ENCODE results near the gene HSPA6.
"Not testable (repeated sequence)": the region's sequence is repeated elsewhere in the genome, so short reads cannot be mapped to it uniquely, and the experiment has no call there.

DNA sequence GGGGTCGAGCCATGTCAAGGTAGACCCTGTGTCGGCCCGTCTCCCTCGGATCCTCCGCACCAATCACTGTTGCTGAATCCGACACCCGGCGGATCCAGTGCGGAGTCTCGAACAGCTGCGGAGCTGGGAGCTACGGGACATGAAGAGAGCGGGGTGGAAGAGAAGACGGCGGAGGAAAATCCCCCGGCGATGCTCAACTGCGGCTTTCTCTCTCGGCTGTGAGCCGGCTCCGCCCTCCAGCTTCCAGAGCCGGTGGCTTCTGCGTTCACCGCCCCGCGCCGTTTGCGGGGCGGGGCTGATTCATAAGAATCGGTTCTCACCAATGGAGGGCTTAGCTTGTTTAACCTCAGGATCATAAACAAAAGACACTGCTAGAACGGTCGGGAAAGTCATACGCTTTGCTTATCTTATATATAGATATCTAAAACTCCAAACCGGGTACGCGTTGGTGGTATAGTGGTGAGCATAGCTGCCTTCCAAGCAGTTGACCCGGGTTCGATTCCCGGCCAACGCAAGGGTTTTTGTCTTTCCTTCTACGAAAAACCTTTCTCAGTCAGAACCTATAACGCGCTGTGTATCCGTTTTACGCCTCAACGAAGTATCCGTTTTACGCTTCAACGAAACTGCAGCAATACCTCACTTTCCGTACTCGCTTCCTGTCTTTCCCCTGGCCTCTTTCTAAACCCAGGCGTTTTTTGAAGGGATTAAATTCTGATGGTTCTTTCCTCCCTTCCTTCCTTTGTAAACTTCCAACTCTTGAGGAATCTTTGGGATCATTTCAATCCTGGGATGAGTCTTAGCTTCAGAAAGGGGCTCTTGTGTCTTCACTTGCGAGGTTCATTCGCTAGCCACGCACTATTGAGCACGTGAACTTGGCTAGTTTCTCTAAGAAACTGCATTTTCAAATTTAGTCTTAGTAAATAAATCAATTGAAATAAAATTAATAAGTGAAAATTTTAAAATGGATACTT is 6.6 kb downstream of the HSPA6 start:
- TF ChIP-seq, protein P1, sequence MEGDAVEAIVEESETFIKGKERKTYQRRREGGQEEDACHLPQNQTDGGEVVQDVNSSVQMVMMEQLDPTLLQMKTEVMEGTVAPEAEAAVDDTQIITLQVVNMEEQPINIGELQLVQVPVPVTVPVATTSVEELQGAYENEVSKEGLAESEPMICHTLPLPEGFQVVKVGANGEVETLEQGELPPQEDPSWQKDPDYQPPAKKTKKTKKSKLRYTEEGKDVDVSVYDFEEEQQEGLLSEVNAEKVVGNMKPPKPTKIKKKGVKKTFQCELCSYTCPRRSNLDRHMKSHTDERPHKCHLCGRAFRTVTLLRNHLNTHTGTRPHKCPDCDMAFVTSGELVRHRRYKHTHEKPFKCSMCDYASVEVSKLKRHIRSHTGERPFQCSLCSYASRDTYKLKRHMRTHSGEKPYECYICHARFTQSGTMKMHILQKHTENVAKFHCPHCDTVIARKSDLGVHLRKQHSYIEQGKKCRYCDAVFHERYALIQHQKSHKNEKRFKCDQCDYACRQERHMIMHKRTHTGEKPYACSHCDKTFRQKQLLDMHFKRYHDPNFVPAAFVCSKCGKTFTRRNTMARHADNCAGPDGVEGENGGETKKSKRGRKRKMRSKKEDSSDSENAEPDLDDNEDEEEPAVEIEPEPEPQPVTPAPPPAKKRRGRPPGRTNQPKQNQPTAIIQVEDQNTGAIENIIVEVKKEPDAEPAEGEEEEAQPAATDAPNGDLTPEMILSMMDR (IDR thresholded peaks at IDR 0.05), result not testable (repeated sequence)
- TF ChIP-seq POLR2AphosphoS5 (IDR thresholded peaks at IDR 0.05; ENCODE audit: low read depth, low read length), result 0 out of 2 replicates have a peak, but pooled peaks have one; percentile 20

All from Panc1 (cell line).